HUDEP-2 (cell line): Measurements from ENCODE around the gene ZNF688.

Experiments
- DNase-seq, 76 experiments: peaks; one replicate each; lab custom pipeline; 2025; ENCODE audit not compliant: unreplicated experiment in 76 of 76; lab: John Stamatoyannopoulos, UW

ZNF688 gene

DNA sequence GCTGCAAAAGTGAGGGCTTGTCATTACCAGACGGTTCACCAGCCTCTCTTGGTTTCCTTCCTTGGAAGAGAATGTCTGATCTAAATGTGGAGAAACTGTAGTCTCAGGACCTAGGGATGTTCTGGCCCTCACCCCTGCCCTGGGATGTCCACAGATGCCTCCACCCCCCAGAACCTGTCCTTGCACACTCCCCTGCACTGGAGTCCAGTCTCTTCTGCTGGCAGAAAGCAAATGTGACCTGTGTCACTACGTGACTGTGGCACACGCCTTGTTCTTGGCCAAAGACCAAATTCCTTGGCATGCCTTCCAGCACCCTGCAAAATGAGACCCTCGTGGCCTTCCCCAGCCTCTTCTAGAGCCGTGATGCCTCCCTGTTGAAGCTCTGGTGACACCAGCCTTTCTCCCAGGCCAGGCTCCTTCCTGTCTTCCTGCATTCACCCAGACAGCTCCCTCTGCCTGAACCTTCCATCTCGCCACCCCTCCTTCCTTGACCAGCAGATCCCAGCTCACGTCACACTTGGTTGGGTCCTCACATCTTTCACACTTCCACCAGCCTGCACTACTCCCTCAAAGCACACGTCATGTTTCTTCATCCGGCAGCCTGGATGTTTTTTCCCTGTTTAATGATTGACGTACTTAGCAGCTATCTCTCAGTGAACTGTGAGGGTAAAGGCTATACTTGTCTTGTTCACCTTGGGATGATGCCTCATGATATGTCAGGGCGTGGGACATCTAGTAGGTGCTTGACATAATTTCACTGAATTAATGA, 49.5 kb downstream of the ZNF688 start:
- peak in 11 of 76 experiments; percentile 7 to 33 (median 15) for DNase-seq

DNA sequence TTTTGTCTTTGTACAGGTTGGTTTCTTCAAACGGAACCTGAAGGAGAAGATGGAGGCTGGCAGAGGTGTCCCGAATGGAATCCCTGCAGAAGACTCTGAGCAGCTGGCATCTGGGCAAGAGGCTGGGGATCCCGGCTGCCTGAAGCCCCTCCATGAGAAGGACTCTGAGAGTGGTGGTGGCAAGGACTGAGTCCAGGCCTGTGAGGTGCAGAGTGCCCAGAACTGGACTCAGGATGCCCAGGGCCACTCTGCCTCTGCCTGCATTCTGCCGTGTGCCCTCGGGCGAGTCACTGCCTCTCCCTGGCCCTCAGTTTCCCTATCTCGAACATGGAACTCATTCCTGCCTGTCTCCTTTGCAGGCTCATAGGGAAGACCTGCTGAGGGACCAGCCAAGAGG, 50.0 kb downstream of the ZNF688 start:
- DNase-seq = no peak
